Ascending aorta (tissue), 2 donors: ENCODE results near the gene WTAP. TPM values are rescaled to one million over a fixed set of nuclear protein-coding genes. Genes with fewer than 3 reads are reported as not detected.

Experiments used
- DNase-seq, 2 donors: peaks; one replicate each; pipeline ENCODE4 v3.0.0-alpha.2; 2019; ENCODE audit warnings: low spot score in 2 of 2
- H3K27ac ChIP-seq, 2 donors: fragments of 200-600 bp; sonication (generic); one replicate each; pipeline ENCODE4 v1.5.1; 2016 to 2017; ENCODE audit warnings: mild to moderate bottlenecking in 1 of 2
- H3K27me3 ChIP-seq: fragments of 200-600 bp; sonication (generic); one replicate; pipeline ENCODE4 v1.5.1; 2017
- H3K36me3 ChIP-seq, 2 donors: fragments of 200-600 bp; sonication (generic); one replicate each; pipeline ENCODE4 v1.5.1; 2016
- H3K4me1 ChIP-seq, 2 donors: fragments of 200-600 bp; sonication (generic); one replicate each; pipeline ENCODE4 v1.5.1; 2016 to 2017; ENCODE audit warnings: mild to moderate bottlenecking in 1 of 2
- H3K4me3 ChIP-seq, 2 donors: fragments of 200-600 bp; sonication (generic); one replicate each; pipeline ENCODE4 v1.5.1; 2016 to 2017; ENCODE audit warnings: mild to moderate bottlenecking in 1 of 2
- H3K9me3 ChIP-seq, 2 donors: fragments of 200-600 bp; sonication (generic); one replicate each; pipeline ENCODE4 v1.5.1; 2016
- intact Hi-C: fragments of 100-400 bp; cut with DNase I; formaldehyde crosslinking; loops from one replicate; pipeline ENCODE4 v1.15.1; 2023
- total RNA-seq: library from RNA; depleted of rRNA; stranded (reverse); fragments of >200 nt; gene quantifications from one replicate; pipeline ENCODE4 v1.1.0, GENCODE V29; 2016
- TF ChIP-seq, protein P1 (sequence below), 3 experiments: fragments of 200-600 bp in 2 of 3; fragments of 450-650 bp in 1 of 3; sonication (generic) in 2 of 3; IDR thresholded peaks; one replicate each; pipeline ENCODE4 v1.5.1; 2016 to 2019; ENCODE audit warnings: antibody characterized with exemption in 3 of 3, mild to moderate bottlenecking in 1 of 3, moderate library complexity in 1 of 3

Gene WTAP
- total RNA-seq, 1 donor from 2014 or later: 44.6 TPM

DNA sequence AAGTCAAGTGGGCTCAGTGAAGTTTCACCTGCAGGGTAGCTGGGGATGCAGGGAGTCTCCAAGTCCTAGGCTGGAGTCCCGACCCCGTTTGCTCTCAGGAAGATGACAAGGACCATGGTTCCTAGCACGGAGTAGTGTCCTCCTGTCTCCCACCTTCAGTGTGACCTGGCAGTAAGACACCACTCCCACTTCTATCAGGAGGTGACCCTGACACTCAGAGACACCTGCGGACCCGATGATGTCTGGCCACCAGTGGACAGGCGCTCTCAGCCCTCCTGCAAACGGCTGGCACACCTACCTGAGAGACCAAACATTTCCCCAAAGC, 35.4 kb upstream of the WTAP start:
- no peaks in the 10 kb centered on the region for H3K27me3 ChIP-seq
- TF ChIP-seq, protein P1, sequence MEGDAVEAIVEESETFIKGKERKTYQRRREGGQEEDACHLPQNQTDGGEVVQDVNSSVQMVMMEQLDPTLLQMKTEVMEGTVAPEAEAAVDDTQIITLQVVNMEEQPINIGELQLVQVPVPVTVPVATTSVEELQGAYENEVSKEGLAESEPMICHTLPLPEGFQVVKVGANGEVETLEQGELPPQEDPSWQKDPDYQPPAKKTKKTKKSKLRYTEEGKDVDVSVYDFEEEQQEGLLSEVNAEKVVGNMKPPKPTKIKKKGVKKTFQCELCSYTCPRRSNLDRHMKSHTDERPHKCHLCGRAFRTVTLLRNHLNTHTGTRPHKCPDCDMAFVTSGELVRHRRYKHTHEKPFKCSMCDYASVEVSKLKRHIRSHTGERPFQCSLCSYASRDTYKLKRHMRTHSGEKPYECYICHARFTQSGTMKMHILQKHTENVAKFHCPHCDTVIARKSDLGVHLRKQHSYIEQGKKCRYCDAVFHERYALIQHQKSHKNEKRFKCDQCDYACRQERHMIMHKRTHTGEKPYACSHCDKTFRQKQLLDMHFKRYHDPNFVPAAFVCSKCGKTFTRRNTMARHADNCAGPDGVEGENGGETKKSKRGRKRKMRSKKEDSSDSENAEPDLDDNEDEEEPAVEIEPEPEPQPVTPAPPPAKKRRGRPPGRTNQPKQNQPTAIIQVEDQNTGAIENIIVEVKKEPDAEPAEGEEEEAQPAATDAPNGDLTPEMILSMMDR (IDR thresholded peaks at IDR 0.05): no peak
- peaks cover 14 to 26% of the 10 kb centered on the region in 2 donors for H3K36me3 ChIP-seq
- DNase-seq: no peak
- peak overlapping the region; percentile 89 to 94 for H3K27ac ChIP-seq
- H3K9me3 ChIP-seq: no peaks in the 10 kb centered on the region
- H3K4me1 ChIP-seq: peaks cover 5 to 8% of the 10 kb centered on the region in 2 donors
- intact Hi-C loops: loop anchor here (1.0 to 10.0 kb wide), 4 partner anchors 35 to 250 kb away; partner anchors contain the start of genes MRPL18 and WTAP
- H3K4me3 ChIP-seq: peak overlapping the region; percentile 74 to 97

DNA sequence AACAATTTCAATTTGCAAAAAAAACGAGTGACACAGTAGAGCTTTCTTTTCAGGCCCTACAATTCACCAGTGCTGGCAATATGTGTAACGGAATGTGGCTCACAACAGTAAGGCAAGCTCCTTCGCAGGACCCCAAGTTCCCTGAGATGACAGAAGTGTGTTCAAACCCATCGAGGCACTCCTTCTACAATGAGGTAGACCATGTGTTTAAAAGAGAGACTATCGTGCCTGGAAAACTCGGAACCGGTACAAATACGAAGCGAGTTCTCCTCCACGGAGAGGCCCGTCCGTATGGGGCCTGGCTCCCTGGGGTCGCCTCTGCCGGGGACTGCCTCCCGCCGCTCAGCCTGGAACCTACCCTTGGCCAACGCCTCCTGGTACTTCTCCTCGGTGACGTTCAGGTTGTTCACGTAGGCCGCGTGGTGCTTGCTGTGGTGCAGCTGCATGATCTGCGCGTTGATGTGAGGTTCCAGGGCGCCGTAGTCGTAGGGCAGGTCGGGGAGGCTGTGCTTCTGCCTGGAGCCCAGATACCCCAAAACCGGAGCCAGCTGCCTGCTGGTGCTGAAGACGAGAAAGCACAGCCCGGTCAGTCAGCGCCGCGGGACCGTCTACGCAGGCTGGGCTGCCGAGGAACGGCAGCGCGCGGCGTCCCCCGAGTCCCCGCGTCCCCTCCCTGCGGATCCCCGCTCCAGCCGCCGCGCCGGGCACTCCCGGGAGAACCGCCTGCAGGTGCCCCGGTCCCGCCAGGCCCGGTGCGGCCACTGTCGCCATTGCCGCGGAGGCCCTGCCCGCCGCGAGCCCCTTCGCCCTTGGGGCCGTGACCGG, 34.8 kb upstream of the WTAP start:
- H3K27ac ChIP-seq: peak overlapping the region; percentile 89 to 94
- intact Hi-C loops: loop anchor here (1.0 to 10.0 kb wide), 4 partner anchors 25 to 250 kb away; partner anchors contain the start of gene ACAT2
- DNase-seq: peak in 1 of 2 donors; percentile 80
- H3K4me1 ChIP-seq: peaks cover 5 to 8% of the 10 kb centered on the region in 2 donors
- TF ChIP-seq, protein P1 (IDR thresholded peaks at IDR 0.05): no peak
- H3K27me3 ChIP-seq: no peaks in the 10 kb centered on the region
- peaks cover 9 to 20% of the 10 kb centered on the region in 2 donors for H3K36me3 ChIP-seq
- H3K4me3 ChIP-seq: peak overlapping the region; percentile 74 to 97
- no peaks in the 10 kb centered on the region for H3K9me3 ChIP-seq

DNA sequence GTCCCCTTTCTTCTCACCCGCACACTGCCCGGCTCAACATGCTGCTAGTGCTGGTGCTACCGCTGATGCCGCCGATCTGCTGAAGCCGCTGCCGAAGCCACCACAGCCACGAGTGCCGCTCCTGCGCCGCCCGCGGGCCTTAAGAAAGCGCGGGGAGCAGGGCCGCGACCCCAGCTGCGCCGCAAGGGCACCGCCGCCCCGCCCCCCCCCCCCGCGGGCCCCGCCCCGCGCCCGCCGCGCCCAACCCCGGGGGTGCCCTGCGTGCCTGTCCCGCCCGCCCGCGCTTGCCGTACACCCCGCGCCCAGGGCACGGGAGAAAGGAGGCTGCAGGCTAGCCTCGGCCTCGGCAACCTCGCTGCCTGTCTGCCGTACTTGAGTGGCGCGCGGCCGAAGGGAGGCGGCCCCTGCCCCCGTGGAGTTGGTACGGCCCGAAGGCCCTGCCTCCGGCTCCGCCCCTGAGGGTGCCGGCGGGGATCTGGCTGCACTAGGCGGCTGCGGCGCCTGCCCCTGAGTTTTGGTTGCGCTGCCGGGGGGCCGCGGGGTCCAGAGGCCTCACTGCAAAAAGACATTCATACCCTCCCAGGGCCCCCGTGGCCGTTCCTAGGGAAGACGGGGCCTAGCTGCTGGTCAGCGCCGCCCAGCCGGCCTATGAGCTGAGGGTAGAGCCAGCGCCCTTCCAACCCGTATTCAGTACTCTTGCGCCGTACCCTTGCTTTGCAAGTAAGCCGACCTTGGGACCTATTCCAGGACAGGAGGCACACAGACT, 34.0 kb upstream of the WTAP start, which contains the start of gene SOD2:
Gene SOD2, minus strand, starts transcription at position 114 of the 766 bp plus-strand sequence. Its CDS starts 74 bp downstream, at position 40.
- Histone ChIP-seq H3K27me3 (no peaks in the 10 kb centered on the region), H3K36me3 (peaks cover 4 to 14% of the 10 kb centered on the region in 2 donors), H3K27ac (peak within 1 kb of the TSS; percentile 89 to 94), H3K9me3 (no peaks in the 10 kb centered on the region), H3K4me1 (peaks cover 5 to 8% of the 10 kb centered on the region in 2 donors), H3K4me3 (peak within 1 kb of the TSS; percentile 74 to 97)
- intact Hi-C loops: loop anchor here (1.0 to 10.0 kb wide), 4 partner anchors 24 to 249 kb away; partner anchors contain the start of gene ACAT2
- TF ChIP-seq, protein P1 (IDR thresholded peaks at IDR 0.05): no peak
- DNase-seq: peak in 1 of 2 donors; percentile 90

DNA sequence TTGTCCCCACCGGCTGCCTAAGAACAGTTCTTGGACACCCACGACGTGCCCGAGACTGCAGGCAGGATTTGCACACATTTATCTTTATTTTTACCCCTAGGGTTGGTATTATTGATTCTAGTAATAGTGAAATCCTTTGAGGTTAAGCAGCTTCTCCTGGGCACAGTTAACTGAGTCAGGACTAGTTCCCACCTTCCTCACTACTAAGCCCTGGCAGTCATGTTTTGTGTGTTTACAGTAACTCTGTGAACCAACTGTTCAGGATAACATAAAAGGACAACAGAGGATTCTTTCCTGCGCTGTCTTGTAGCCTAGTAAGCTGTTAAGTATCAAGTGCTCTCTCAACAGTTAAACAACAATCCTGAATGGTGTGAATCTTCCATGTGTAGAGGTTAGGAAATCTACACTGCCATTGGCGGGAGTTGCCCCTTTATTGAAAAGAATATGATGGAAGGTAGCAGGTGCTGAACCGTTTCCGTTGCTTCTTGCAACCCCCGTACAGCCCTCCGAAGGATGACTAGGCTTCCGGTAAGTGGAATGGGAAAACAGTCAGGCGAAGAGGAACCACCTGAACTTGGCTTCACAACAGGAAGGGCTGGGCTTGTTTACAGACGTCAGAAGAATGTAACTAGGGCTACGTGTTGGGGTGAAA, 33.3 kb upstream of the WTAP start:
- Histone ChIP-seq H3K36me3 (peaks cover 4 to 7% of the 10 kb centered on the region in 2 donors), H3K4me3 (peak overlapping the region; percentile 74 to 97), H3K27ac (peak overlapping the region; percentile 89 to 94), H3K4me1 (peaks cover 5 to 8% of the 10 kb centered on the region in 2 donors), H3K9me3 (no peaks in the 10 kb centered on the region), H3K27me3 (no peaks in the 10 kb centered on the region)
- TF ChIP-seq, protein P1 (IDR thresholded peaks at IDR 0.05): no peak
- intact Hi-C loops: loop anchor here (1.0 to 10.0 kb wide), 4 partner anchors 23 to 248 kb away; partner anchors contain the start of gene ACAT2
- DNase-seq: peak in 1 of 2 donors; percentile 72

DNA sequence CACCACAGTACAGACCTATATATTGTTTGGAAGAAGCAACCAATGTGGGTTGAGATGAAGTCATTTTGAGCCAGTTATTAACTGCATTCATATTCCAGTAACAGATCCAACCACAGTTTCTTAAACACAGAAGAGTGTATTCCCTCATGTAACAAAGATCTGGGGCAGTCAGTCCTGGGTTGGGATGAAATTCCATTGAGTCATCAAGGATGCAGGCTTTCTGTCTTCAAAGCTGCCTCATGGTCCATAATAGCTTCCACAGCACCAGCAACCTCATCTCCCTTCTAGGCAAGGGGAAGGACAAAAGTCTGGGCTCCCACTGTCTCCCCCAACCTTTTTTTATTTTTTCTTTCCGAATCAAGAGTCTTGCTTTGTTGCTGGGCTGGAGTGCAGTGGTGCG, 31.3 kb upstream of the WTAP start:
- no peak for DNase-seq
- intact Hi-C loops: loop anchor here (10.0 kb wide), 1 partner anchor 159 kb away; no protein-coding TSS in a partner anchor
- no peak overlapping the region for H3K27ac ChIP-seq
- peaks cover 8 to 10% of the 10 kb centered on the region in 2 donors for H3K4me1 ChIP-seq
- no peak overlapping the region for H3K4me3 ChIP-seq
- TF ChIP-seq, protein P1 (IDR thresholded peaks at IDR 0.05): no peak
- H3K36me3 ChIP-seq: no peaks in the 10 kb centered on the region
- no peaks in the 10 kb centered on the region for H3K9me3 ChIP-seq
- H3K27me3 ChIP-seq: no peaks in the 10 kb centered on the region
